IPS-20b (cell line): ENCODE measurements around the gene RBM27.
"Not testable (repeated sequence)": the region's sequence is repeated elsewhere in the genome, so short reads cannot be mapped to it uniquely, and the experiment has no call there.

ENCODE experiments used
- H3K27ac ChIP-seq: one replicate; pipeline ENCODE4 v1.5.1; 2013; ENCODE audit warnings: low read length
- H3K27me3 ChIP-seq: 2 replicates; pipeline ENCODE4 v1.6.1; 2013; ENCODE audit warnings: mild to moderate bottlenecking, low read length, inconsistent platforms; ENCODE audit not compliant: insufficient read depth
- H3K36me3 ChIP-seq: 2 replicates; pipeline ENCODE4 v1.6.1; 2013; ENCODE audit warnings: low read depth, mild to moderate bottlenecking, inconsistent platforms, low read length, moderate library complexity; ENCODE audit not compliant: insufficient read depth
- H3K4me1 ChIP-seq: 2 replicates; pipeline ENCODE4 v1.6.1; 2013; ENCODE audit warnings: mild to moderate bottlenecking, control low read depth, inconsistent platforms, low read length, moderate library complexity; ENCODE audit not compliant: insufficient read depth
- H3K4me3 ChIP-seq: 2 replicates; pipeline ENCODE4 v1.5.1; 2013; ENCODE audit warnings: mild to moderate bottlenecking, low read length, inconsistent platforms
- H3K9ac ChIP-seq: 2 replicates; pipeline ENCODE4 v1.6.1; 2013; ENCODE audit warnings: low read depth, mild to moderate bottlenecking, inconsistent platforms, low read length, moderate library complexity
- H3K9me3 ChIP-seq: 2 replicates; pipeline ENCODE4 v1.6.1; 2013; ENCODE audit warnings: mild to moderate bottlenecking, low read depth, low read length, inconsistent platforms; ENCODE audit not compliant: insufficient read depth

Gene RBM27

GRCh38 chr5:146208916-146209522 lies 5.6 kb downstream of the RBM27 start:
- H3K4me1 ChIP-seq: no peaks in the 10 kb centered on the region
- no peak overlapping the region for H3K4me3 ChIP-seq
- no peaks in the 10 kb centered on the region for H3K9me3 ChIP-seq
- H3K9ac ChIP-seq: no peak overlapping the region
- no peaks in the 10 kb centered on the region for H3K27me3 ChIP-seq
- no peaks in the 10 kb centered on the region for H3K36me3 ChIP-seq
- H3K27ac ChIP-seq: no peak overlapping the region

GRCh38 chr5:146209714-146210113 lies 6.3 kb downstream of the RBM27 start:
- H3K4me1 ChIP-seq: no peaks in the 10 kb centered on the region
- H3K27ac ChIP-seq: no peak overlapping the region
- no peak overlapping the region for H3K9ac ChIP-seq
- no peak overlapping the region for H3K4me3 ChIP-seq
- H3K9me3 ChIP-seq: no peaks in the 10 kb centered on the region
- H3K36me3 ChIP-seq: no peaks in the 10 kb centered on the region
- H3K27me3 ChIP-seq: no peaks in the 10 kb centered on the region

- not testable (repeated sequence) for H3K9me3 ChIP-seq, H3K4me1 ChIP-seq, H3K27me3 ChIP-seq, H3K4me3 ChIP-seq, H3K27ac ChIP-seq, H3K36me3 ChIP-seq, H3K9ac ChIP-seq
Measured at GRCh38 chr5:146210810-146211209, 7.4 kb downstream of the RBM27 start.

- Histone ChIP-seq H3K4me3 (no peak overlapping the region), H3K9me3 (no peaks in the 10 kb centered on the region), H3K9ac (no peak overlapping the region), H3K27ac (no peak overlapping the region), H3K4me1 (no peaks in the 10 kb centered on the region), H3K36me3 (no peaks in the 10 kb centered on the region; the same call in 1 of the 2 replicates), H3K27me3 (no peaks in the 10 kb centered on the region)
Measured at GRCh38 chr5:146213210-146213826, 9.9 kb downstream of the RBM27 start.

- H3K4me3 ChIP-seq, H3K9me3 ChIP-seq, H3K4me1 ChIP-seq, H3K9ac ChIP-seq, H3K27ac ChIP-seq, H3K27me3 ChIP-seq: not testable (repeated sequence)
- peaks cover 12% of the 10 kb centered on the region; the same call in 1 of the 2 replicates for H3K36me3 ChIP-seq
Measured at GRCh38 chr5:146214881-146215280, 11.5 kb downstream of the RBM27 start.

- H3K4me3 ChIP-seq: no peak overlapping the region
Measured at GRCh38 chr5:146218168-146218567, 14.8 kb downstream of the RBM27 start.

GRCh38 chr5:146219243-146219642 lies 15.8 kb downstream of the RBM27 start:
- no peaks in the 10 kb centered on the region for H3K4me1 ChIP-seq

More at GRCh38 chr5:146218168-146218567, 14.8 kb downstream of the RBM27 start:
- no peaks in the 10 kb centered on the region for H3K4me1 ChIP-seq
- no peak overlapping the region for H3K9ac ChIP-seq
- no peaks in the 10 kb centered on the region for H3K9me3 ChIP-seq
- H3K27me3 ChIP-seq: no peaks in the 10 kb centered on the region
- no peak overlapping the region for H3K27ac ChIP-seq
- H3K36me3 ChIP-seq: peaks cover 26% of the 10 kb centered on the region

GRCh38 chr5:146221234-146221633 lies 17.8 kb downstream of the RBM27 start:
- Histone ChIP-seq H3K4me3 (no peak overlapping the region), H3K9me3 (no peaks in the 10 kb centered on the region), H3K9ac (no peak overlapping the region), H3K4me1 (no peaks in the 10 kb centered on the region), H3K36me3 (peaks cover 47% of the 10 kb centered on the region), H3K27me3 (no peaks in the 10 kb centered on the region), H3K27ac (no peak overlapping the region)

More at GRCh38 chr5:146219243-146219642, 15.8 kb downstream of the RBM27 start:
- Histone ChIP-seq H3K27me3 (no peaks in the 10 kb centered on the region), H3K9me3 (no peaks in the 10 kb centered on the region), H3K9ac (no peak overlapping the region), H3K27ac (no peak overlapping the region), H3K36me3 (peaks cover 36% of the 10 kb centered on the region), H3K4me3 (no peak overlapping the region)

- Histone ChIP-seq H3K4me1 (no peaks in the 10 kb centered on the region), H3K9me3 (no peaks in the 10 kb centered on the region), H3K27me3 (no peaks in the 10 kb centered on the region), H3K9ac (no peak overlapping the region), H3K4me3 (no peak overlapping the region), H3K27ac (no peak overlapping the region), H3K36me3 (peaks cover 54% of the 10 kb centered on the region)
Measured at GRCh38 chr5:146222005-146222404, 18.6 kb downstream of the RBM27 start.

GRCh38 chr5:146223179-146223578 lies 19.8 kb downstream of the RBM27 start:
- no peak overlapping the region for H3K4me3 ChIP-seq
- H3K27ac ChIP-seq: no peak overlapping the region
- H3K9me3 ChIP-seq: no peaks in the 10 kb centered on the region
- H3K27me3 ChIP-seq: no peaks in the 10 kb centered on the region
- no peak overlapping the region for H3K9ac ChIP-seq
- H3K36me3 ChIP-seq: peaks cover 64% of the 10 kb centered on the region
- H3K4me1 ChIP-seq: no peaks in the 10 kb centered on the region

GRCh38 chr5:146229222-146229621 lies 25.8 kb downstream of the RBM27 start:
- Histone ChIP-seq H3K27me3 (no peaks in the 10 kb centered on the region), H3K36me3 (peaks cover 86% of the 10 kb centered on the region)

GRCh38 chr5:146232223-146232622 lies 28.8 kb downstream of the RBM27 start:
- no peaks in the 10 kb centered on the region for H3K9me3 ChIP-seq
- no peak overlapping the region for H3K27ac ChIP-seq
- H3K4me1 ChIP-seq: no peaks in the 10 kb centered on the region
- H3K27me3 ChIP-seq: no peaks in the 10 kb centered on the region
- H3K4me3 ChIP-seq: no peak overlapping the region
- peaks cover 95% of the 10 kb centered on the region for H3K36me3 ChIP-seq
- H3K9ac ChIP-seq: no peak overlapping the region

More at GRCh38 chr5:146229222-146229621, 25.8 kb downstream of the RBM27 start:
- no peak overlapping the region for H3K27ac ChIP-seq
- H3K4me3 ChIP-seq: no peak overlapping the region
- no peaks in the 10 kb centered on the region for H3K4me1 ChIP-seq
- H3K9ac ChIP-seq: no peak overlapping the region
- no peaks in the 10 kb centered on the region for H3K9me3 ChIP-seq
